GM12874 (cell line): ENCODE results near the gene UGT2B15.

Experiments used
- TF ChIP-seq, protein P1 (sequence below): IDR thresholded peaks from 2 replicates; pipeline ENCODE4 v1.5.1; 2011; ENCODE audit warnings: low read depth, mild to moderate bottlenecking, control low read depth, low read length, moderate library complexity; ENCODE audit not compliant: insufficient read depth

The UGT2B15 gene

DNA sequence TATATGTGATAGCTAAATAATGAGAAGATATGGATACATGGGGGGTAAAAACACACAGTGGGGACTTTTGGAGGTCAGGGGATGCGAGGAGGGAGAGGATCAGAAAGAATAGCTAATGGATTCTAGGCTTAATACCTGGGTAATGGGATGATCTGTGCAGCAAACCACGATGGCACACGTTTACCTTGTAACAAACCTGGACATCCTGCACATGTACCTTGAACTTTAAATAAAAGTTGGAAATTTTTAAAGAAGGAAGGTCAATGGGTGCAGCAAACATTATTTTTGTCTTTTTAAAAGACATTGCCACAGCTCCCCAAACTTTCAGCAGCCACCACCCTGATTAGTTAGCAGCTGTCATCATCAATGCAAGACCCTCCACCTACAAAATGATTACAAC is 29.7 kb upstream of the UGT2B15 start:
- TF ChIP-seq, protein P1, sequence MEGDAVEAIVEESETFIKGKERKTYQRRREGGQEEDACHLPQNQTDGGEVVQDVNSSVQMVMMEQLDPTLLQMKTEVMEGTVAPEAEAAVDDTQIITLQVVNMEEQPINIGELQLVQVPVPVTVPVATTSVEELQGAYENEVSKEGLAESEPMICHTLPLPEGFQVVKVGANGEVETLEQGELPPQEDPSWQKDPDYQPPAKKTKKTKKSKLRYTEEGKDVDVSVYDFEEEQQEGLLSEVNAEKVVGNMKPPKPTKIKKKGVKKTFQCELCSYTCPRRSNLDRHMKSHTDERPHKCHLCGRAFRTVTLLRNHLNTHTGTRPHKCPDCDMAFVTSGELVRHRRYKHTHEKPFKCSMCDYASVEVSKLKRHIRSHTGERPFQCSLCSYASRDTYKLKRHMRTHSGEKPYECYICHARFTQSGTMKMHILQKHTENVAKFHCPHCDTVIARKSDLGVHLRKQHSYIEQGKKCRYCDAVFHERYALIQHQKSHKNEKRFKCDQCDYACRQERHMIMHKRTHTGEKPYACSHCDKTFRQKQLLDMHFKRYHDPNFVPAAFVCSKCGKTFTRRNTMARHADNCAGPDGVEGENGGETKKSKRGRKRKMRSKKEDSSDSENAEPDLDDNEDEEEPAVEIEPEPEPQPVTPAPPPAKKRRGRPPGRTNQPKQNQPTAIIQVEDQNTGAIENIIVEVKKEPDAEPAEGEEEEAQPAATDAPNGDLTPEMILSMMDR, result no peak

DNA sequence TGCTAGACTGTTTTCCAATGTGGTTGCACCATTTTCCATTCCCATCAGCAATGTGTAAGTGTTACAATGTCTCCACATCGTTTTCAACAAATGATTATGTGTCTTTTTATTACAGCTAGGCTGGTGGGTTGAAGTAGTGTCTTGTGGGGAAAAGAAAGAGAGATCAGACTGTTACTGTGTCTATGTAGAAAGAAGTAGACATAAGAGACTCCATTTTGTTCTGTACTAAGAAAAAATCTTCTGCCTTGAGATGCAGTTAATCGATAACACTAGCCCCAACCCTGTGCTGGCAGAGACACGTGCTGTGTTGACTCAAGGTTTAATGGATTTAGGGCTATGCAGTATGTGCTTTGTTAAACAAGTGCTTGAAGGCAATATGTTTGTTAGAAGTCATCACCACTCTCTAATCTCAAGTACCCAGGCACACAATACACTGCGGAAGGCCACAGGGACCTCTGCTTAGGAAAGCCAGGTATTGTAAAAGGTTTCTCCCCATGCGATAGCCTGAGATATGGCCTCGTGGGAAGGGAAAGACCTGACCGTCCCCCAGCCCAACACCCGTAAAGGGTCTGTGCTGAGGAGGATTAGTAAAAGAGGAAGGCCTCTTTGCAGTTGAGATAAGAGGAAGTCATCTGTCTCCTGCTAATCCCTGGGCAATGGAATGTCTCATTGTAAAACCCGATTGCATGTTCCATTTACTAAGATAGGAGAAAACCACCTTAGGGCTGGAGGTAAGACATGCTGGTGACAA is 23.0 kb upstream of the UGT2B15 start:
- TF ChIP-seq, protein P1, result no peak

DNA sequence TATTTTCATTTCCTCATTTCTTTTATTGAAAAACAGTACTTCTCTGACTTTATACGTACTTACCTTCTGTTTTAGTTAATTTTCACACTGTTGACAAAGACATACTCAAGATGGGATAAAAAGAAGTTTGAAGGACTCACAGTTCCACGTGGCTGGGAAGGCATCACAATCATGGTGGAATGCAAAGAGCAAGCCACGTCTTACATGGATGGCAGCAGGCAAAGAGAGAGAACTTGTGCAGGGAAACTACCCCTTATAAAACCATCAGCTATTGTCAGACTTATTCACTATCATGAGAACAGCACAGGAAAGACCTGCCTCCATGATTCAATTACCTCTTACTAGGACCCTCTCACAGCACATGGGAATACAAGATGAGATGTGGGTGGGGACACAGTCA is 20.7 kb upstream of the UGT2B15 start:
- TF ChIP-seq, protein P1, result no peak

DNA sequence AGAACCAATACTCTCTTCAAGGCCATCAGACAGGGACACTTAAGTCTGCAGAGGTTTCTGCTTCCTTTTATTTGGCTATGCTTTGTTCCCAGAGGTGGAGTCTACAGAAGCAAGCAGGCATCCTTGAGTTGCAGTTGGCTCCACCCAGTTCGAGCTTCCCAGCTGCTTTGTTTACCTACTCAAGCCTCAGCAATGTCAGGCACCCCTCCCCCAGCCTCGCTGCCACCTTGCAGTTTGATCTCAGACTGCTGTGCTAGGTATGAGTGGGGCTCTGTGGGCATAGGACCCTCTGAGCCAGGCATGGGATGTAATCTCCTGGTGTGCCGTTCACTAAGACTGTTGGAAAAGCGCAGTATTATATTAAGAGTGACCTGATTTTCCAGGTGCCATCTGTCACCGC is 12.6 kb upstream of the UGT2B15 start:
- TF ChIP-seq, protein P1, result no peak

DNA sequence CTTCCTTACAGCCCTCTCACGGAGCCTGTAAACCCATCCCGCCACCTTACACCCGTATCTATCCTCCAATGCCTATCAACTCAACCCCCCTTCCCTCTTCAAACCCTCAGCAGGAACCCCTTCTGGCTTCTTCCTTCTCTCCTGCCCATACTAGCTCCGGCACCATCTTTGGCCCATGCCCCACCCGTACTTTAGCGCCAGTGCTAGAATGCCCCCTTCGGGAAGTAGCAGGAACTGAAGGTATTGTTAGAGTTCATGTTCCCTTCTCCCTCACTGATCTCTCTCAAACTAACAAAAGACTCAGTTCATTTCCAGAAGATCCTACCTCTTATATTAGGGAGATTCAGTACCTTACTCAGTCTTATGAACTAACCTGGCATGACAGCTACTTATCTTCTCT is 2.7 kb upstream of the UGT2B15 start:
- TF ChIP-seq, protein P1, result no peak

DNA sequence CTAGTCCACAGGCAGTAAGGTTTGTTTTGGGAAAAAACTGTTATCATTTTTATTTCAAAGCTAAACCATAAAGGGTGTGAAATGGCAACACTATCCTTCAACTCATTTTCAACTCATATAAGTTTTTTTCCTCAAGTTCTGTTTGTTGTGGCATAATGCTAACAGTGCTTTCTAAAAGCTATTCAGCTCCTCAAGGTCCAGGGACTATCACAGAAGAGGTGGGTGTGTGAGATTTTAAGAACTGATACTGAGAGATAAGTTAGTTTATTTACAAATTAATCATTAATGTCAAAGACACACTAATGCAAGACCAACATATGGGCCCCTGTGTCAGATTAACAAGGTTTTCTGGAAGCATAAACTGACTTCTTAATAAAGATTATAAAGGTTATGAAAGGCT is 11.8 kb downstream of the UGT2B15 start:
- TF ChIP-seq, protein P1, result no peak

DNA sequence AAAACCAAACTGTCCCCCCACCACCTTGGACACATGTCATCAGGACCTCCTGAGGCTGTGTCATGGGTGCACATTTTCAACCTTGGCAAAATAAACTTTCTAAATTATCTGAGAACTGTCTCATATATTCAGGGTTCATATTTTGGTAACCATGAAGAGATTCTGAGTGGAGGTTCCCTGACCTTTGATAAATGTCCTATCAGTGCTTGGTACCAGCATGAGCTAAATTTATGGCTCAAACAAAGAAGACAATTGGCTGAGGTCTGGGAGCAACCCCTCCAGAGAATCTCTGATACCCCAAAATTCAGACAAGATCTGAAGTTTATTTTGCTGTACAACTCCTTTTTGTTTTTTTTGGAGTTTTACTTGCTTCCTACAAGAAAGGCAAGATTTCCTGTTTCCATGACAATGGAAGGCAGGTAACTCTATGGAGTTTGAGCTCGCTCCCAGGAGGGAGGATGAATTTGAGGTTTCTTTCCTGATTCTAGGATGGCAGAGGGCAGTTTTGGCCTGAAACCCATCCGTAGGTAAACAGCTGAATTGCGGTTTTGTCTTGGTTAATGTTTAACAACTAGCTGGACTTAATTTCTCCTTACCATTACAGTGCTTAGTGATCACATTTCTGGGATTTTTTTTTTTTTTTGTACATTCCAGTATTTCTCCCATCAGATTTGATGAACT is 14.5 kb downstream of the UGT2B15 start:
- TF ChIP-seq, protein P1, result no peak
